H1 (cell line): ENCODE measurements around the gene EFCAB13. TPM values are rescaled to one million over a fixed set of nuclear protein-coding genes. Genes with fewer than 3 reads are reported as not detected.

Experiments used
- CTCF ChIA-PET: fragments of 300-600 bp; sonication (Branson Sonifier 250); formaldehyde crosslinking; loops from one replicate; lab custom pipeline; 2021; ENCODE audit not compliant: partially characterized antibody; lab: Charles Lee
- POLR2A ChIA-PET: fragments of 300-600 bp; sonication (Branson Sonifier 250); formaldehyde crosslinking; loops from one replicate; lab custom pipeline; 2021; ENCODE audit warnings: inconsistent platforms; ENCODE audit not compliant: partially characterized antibody; lab: Charles Lee
- DNase-seq, 2 experiments: peaks; one replicate each; pipeline versions ENCODE4 v3.0.0 to v3.0.0-alpha.2; 2010 to 2022; ENCODE audit warnings: low spot score in 2 of 2, low read depth in 1 of 2, mixed read lengths in 1 of 2
- FAIRE-seq: peaks from 2 replicates; lab custom pipeline; 2011; peaks lifted over from hg19 to GRCh38; lab: Jason Lieb, UNC
- H2AFZ ChIP-seq: 2 replicates; pipeline ENCODE4 v1.8.1; 2012; ENCODE audit warnings: low read length, inconsistent platforms
- H2AK5ac ChIP-seq: 2 replicates; pipeline ENCODE4 v1.6.1; 2013; ENCODE audit warnings: low read depth, low read length
- H2BK120ac ChIP-seq: replicated peaks from 2 replicates; pipeline ENCODE3; 2013; ENCODE audit warnings: low read depth, low read length, inconsistent platforms
- H2BK12ac ChIP-seq: 2 replicates; pipeline ENCODE4 v1.6.1; 2013; ENCODE audit warnings: low read depth, low read length
- H2BK15ac ChIP-seq: 2 replicates; pipeline ENCODE4 v1.6.1; 2013; ENCODE audit warnings: low read length
- H2BK20ac ChIP-seq: 2 replicates; pipeline ENCODE4 v1.6.1; 2013; ENCODE audit warnings: low read length
- H2BK5ac ChIP-seq: 2 replicates; pipeline ENCODE4 v1.6.1; 2013; ENCODE audit warnings: low read depth, low read length
- H3K14ac ChIP-seq: 2 replicates; pipeline ENCODE4 v1.6.1; 2013; ENCODE audit warnings: inconsistent platforms; ENCODE audit not compliant: insufficient read length
- H3K18ac ChIP-seq: 2 replicates; pipeline ENCODE4 v1.6.1; 2013; ENCODE audit warnings: low read length; ENCODE audit errors: extremely low read depth
- H3K23ac ChIP-seq: 2 replicates; pipeline ENCODE4 v1.6.1; 2013; ENCODE audit warnings: inconsistent platforms; ENCODE audit not compliant: insufficient read length
- H3K23me2 ChIP-seq: 2 replicates; pipeline ENCODE4 v1.6.1; 2013; ENCODE audit warnings: low read depth, low read length
- H3K27ac ChIP-seq: 2 replicates; pipeline ENCODE4 v1.6.1; 2011; ENCODE audit warnings: low read depth, low read length, inconsistent platforms
- H3K27me3 ChIP-seq, 4 experiments: replicated peaks in 1 of 4; 1 replicate in 1 of 4; 2 replicates in 3 of 4; pipeline versions ENCODE4 v1.6.1 to v1.8.1; 2011 to 2013; ENCODE audit warnings: low read length in 3 of 4, mild to moderate bottlenecking in 3 of 4, inconsistent platforms in 2 of 4, mixed read lengths in 2 of 4, moderate library complexity in 1 of 4; ENCODE audit not compliant: control insufficient read depth in 3 of 4, insufficient read depth in 3 of 4; ENCODE audit errors: extremely low read depth in 1 of 4
- H3K36me3 ChIP-seq, 4 experiments: 2 replicates each; pipeline versions ENCODE4 v1.6.1 to v1.8.1; 2011 to 2013; ENCODE audit warnings: mild to moderate bottlenecking in 4 of 4, low read length in 3 of 4, moderate library complexity in 2 of 4, control low read depth in 1 of 4, inconsistent platforms in 1 of 4; ENCODE audit not compliant: insufficient read depth in 4 of 4, control insufficient read depth in 2 of 4
- H3K4ac ChIP-seq: replicated peaks from 2 replicates; pipeline ENCODE3; 2013; ENCODE audit warnings: low read length, low read depth, mixed read lengths, inconsistent platforms; ENCODE audit not compliant: insufficient read length
- H3K4me1 ChIP-seq, 4 experiments: replicated peaks in 1 of 4; 1 replicate in 1 of 4; 2 replicates in 3 of 4; pipeline versions ENCODE4 v1.6.1 to v1.8.1; 2011 to 2013; ENCODE audit warnings: low read length in 3 of 4, inconsistent platforms in 2 of 4, mixed read lengths in 1 of 4; ENCODE audit not compliant: insufficient read depth in 4 of 4, control insufficient read depth in 3 of 4
- H3K4me2 ChIP-seq, 2 experiments: 2 replicates each; pipeline versions ENCODE4 v1.6.1 to v1.8.1; 2011 to 2013; ENCODE audit warnings: low read depth in 2 of 2, low read length in 2 of 2, control low read depth in 1 of 2, inconsistent platforms in 1 of 2, mild to moderate bottlenecking in 1 of 2; ENCODE audit not compliant: insufficient read depth in 1 of 2
- H3K4me3 ChIP-seq, 4 experiments: fragments of 200-600, 300-600 bp in 1 of 4; sonication (generic), shearing (Covaris generic), sonication (Bioruptor Twin) in 1 of 4; 2 replicates each; pipeline versions ENCODE4 v1.5.1 to v1.8.1; 2011 to 2016; ENCODE audit warnings: low read length in 4 of 4, low read depth in 3 of 4, control low read depth in 2 of 4, inconsistent platforms in 2 of 4, mild to moderate bottlenecking in 2 of 4, mixed read lengths in 1 of 4, moderate library complexity in 1 of 4; ENCODE audit not compliant: insufficient read depth in 2 of 4; ENCODE audit errors: extremely low read depth in 1 of 4
- H3K56ac ChIP-seq: replicated peaks from 2 replicates; pipeline ENCODE3; 2013; ENCODE audit warnings: low read depth, mild to moderate bottlenecking, mixed read lengths, low read length, inconsistent platforms; ENCODE audit not compliant: insufficient read length
- H3K79me1 ChIP-seq: 2 replicates; pipeline ENCODE4 v1.6.1; 2013; ENCODE audit warnings: low read depth, low read length, control low read depth
- H3K79me2 ChIP-seq, 2 experiments: 2 replicates each; pipeline versions ENCODE4 v1.6.1 to v1.8.1; 2012 to 2013; ENCODE audit warnings: low read length in 2 of 2, mild to moderate bottlenecking in 2 of 2, inconsistent platforms in 1 of 2; ENCODE audit not compliant: insufficient read depth in 2 of 2, control insufficient read depth in 1 of 2
- H3K9ac ChIP-seq, 4 experiments: replicated peaks in 1 of 4; 1 replicate in 1 of 4; 2 replicates in 3 of 4; pipeline versions ENCODE4 v1.6.1 to v1.8.1; 2011 to 2013; ENCODE audit warnings: low read depth in 3 of 4, low read length in 3 of 4, control low read depth in 2 of 4, mild to moderate bottlenecking in 2 of 4, moderate library complexity in 2 of 4, inconsistent platforms in 1 of 4; ENCODE audit errors: extremely low read depth in 1 of 4
- H3K9me3 ChIP-seq, 2 experiments: 2 replicates each; pipeline versions ENCODE4 v1.6.1 to v1.8.1; 2012 to 2013; ENCODE audit warnings: mild to moderate bottlenecking in 2 of 2, moderate library complexity in 2 of 2, control low read depth in 1 of 2, inconsistent platforms in 1 of 2, low read depth in 1 of 2, low read length in 1 of 2, mixed read lengths in 1 of 2; ENCODE audit not compliant: insufficient read depth in 2 of 2
- H4K20me1 ChIP-seq, 2 experiments: replicated peaks in 1 of 2; 2 replicates each; pipeline versions ENCODE3 to v1.8.1; 2011 to 2013; ENCODE audit warnings: inconsistent platforms in 2 of 2, low read length in 2 of 2, mild to moderate bottlenecking in 1 of 2; ENCODE audit not compliant: insufficient read depth in 2 of 2, control insufficient read depth in 1 of 2
- H4K5ac ChIP-seq: 2 replicates; pipeline ENCODE4 v1.6.1; 2013; ENCODE audit warnings: low read length, low read depth, mixed read lengths, inconsistent platforms; ENCODE audit not compliant: insufficient read length
- H4K8ac ChIP-seq: 2 replicates; pipeline ENCODE4 v1.8.0; 2013; ENCODE audit warnings: mild to moderate bottlenecking, moderate library complexity, low read length, inconsistent platforms; ENCODE audit not compliant: insufficient read depth; ENCODE audit errors: extremely low read depth
- H4K91ac ChIP-seq: replicated peaks from 2 replicates; pipeline ENCODE3; 2013; ENCODE audit warnings: low read length, mixed read lengths, inconsistent platforms; ENCODE audit not compliant: insufficient read length
- ASH2L ChIP-seq: fragments of 200-600, 300-600 bp; sonication (generic); IDR thresholded peaks from one replicate; pipeline ENCODE4 v1.7.1; 2017; ENCODE audit warnings: low read length
- CBX8 ChIP-seq: fragments of 300-800, 300-1000 bp; sonication (generic); IDR thresholded peaks from 2 replicates; pipeline ENCODE4 v1.7.1; 2016; ENCODE audit warnings: low read depth, low read length, borderline replicate concordance
- CEBPB ChIP-seq: IDR thresholded peaks from 2 replicates; pipeline ENCODE4 v1.6.1; 2012; ENCODE audit warnings: low read depth, low read length
- CHD1 ChIP-seq: IDR thresholded peaks from 2 replicates; pipeline ENCODE4 v1.6.1; 2012; ENCODE audit warnings: low read depth, low read length, improper control_type of control experiment
- CHD2 ChIP-seq: IDR thresholded peaks from 2 replicates; pipeline ENCODE4 v1.6.1; 2012; ENCODE audit warnings: low read length, improper control_type of control experiment
- EP300 ChIP-seq, 2 experiments: IDR thresholded peaks; 1 replicate in 1 of 2; 2 replicates in 1 of 2; pipeline ENCODE4 v1.6.1; 2011 to 2012; ENCODE audit warnings: low read depth in 2 of 2, low read length in 2 of 2, mild to moderate bottlenecking in 2 of 2, borderline replicate concordance in 1 of 2, inconsistent platforms in 1 of 2, moderate library complexity in 1 of 2
- GABPA ChIP-seq: IDR thresholded peaks from 2 replicates; pipeline ENCODE4 v1.6.1; 2011; ENCODE audit warnings: mild to moderate bottlenecking, low read length, moderate library complexity, borderline replicate concordance; ENCODE audit not compliant: insufficient read depth
- HDAC2 ChIP-seq, 2 experiments: fragments of 300-600 bp in 1 of 2; sonication (generic) in 1 of 2; IDR thresholded peaks; 2 replicates each; pipeline ENCODE4 v1.6.1; 2011 to 2012; ENCODE audit warnings: low read depth in 2 of 2, low read length in 2 of 2, mild to moderate bottlenecking in 2 of 2, moderate library complexity in 2 of 2, borderline replicate concordance in 1 of 2, inconsistent platforms in 1 of 2
- HDAC6 ChIP-seq: IDR thresholded peaks from one replicate; pipeline ENCODE4 v1.7.1; 2012; ENCODE audit warnings: low read depth, mild to moderate bottlenecking, inconsistent platforms, low read length, moderate library complexity
- POU5F1 ChIP-seq: IDR thresholded peaks from 2 replicates; pipeline ENCODE4 v1.6.1; 2011; ENCODE audit warnings: low read depth, mild to moderate bottlenecking, low read length, moderate library complexity
- RNF2 ChIP-seq: fragments of 200-900, 300-1000 bp; sonication (generic); IDR thresholded peaks from 2 replicates; pipeline ENCODE4 v1.7.1; 2016; ENCODE audit warnings: borderline replicate concordance, low read depth, mild to moderate bottlenecking, antibody characterized with exemption, low read length; ENCODE audit not compliant: poor library complexity, severe bottlenecking; ENCODE audit errors: missing control alignments
- SIX5 ChIP-seq: IDR thresholded peaks from 2 replicates; pipeline ENCODE4 v1.6.1; 2011; ENCODE audit warnings: mild to moderate bottlenecking, low read depth, low read length
- SP4 ChIP-seq: IDR thresholded peaks from 2 replicates; pipeline ENCODE4 v1.6.1; 2012; ENCODE audit warnings: low read length, inconsistent platforms
- SUZ12 ChIP-seq: fragments of 200-600 bp; sonication (generic); IDR thresholded peaks from 2 replicates; pipeline ENCODE4 v1.6.1; 2012; ENCODE audit warnings: mild to moderate bottlenecking, inconsistent platforms, low read length, moderate library complexity, mixed read lengths
- ZNF274 ChIP-seq: IDR thresholded peaks from 2 replicates; pipeline ENCODE4 v1.7.0; 2012; ENCODE audit warnings: low read length, borderline replicate concordance; ENCODE audit errors: extremely low read depth
- WGBS, 2 experiments: shearing (Covaris generic) in 1 of 2; methylation state at CpG; one replicate each; pipeline versions ENCODE4 v1.1.6 to v1.1.7; 2013 to 2015; ENCODE audit warnings: low lambda C conversion rate in 2 of 2, mixed read lengths in 2 of 2, inconsistent platforms in 1 of 2, low coverage in 1 of 2, missing lambda C conversion rate in 1 of 2; ENCODE audit not compliant: insufficient replicate concordance in 2 of 2, insufficient coverage in 1 of 2, insufficient read length in 1 of 2; ENCODE audit errors: extremely low coverage in 1 of 2, missing lambda C conversion rate in 1 of 2; 5-methylcytosine and 5-hydroxymethylcytosine counted together
- polyA plus RNA-seq, 7 experiments: library from polyadenylated mRNA; depleted of rRNA in 3 of 7; stranded (reverse) in 5 of 7; unstranded in 2 of 7; fragments of >200 nt in 5 of 7; fragments of 200-250 nt in 2 of 7; gene quantifications; 1 replicate in 5 of 7; 2 replicates in 1 of 7; 4 replicates in 1 of 7; pipeline versions ENCODE4 v1.2.1 to v1.2.3, GENCODE V29; 2011 to 2013; ENCODE audit warnings: missing spikeins in 2 of 7, mixed read lengths in 2 of 7
- total RNA-seq: library from RNA; stranded (reverse); fragmentation: NEBNext Ultra II Directional; extraction: Animal tissue kit (Norgen Biotek cat#: 25700); gene quantifications from 2 replicates; pipeline ENCODE4 v1.2.1, GENCODE V29; 2021

The EFCAB13 gene
- total and polyA plus RNA-seq, 2 of the 8 experiments (the other 6 are each of a cell fraction or from before 2014, with no cell fraction given) = 0.12 to 2.0 TPM

DNA sequence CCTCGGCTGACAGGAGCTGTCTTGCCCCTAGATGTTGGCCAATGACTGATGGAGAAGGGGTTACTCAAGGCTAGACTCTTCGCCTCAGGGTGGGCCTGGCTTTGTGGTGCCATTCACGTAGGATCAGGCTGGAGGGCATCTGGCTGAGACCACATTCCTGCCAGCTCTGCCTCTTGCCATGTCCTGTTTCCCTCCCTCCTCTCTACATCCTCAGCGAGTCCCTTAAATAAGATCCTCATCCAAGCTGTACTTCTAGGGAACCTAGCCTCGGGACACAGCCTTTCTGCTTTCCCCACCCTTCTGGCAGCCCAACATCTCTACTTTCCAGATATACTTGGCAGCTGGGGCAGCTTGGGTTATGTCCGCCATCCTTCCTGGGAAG lies 27.9 kb upstream of the EFCAB13 start:
- POLR2A ChIA-PET = no interaction called here
- Histone ChIP-seq H4K20me1 (no peaks in the 10 kb centered on the region), H3K79me2 (no peaks in the 10 kb centered on the region), H4K91ac (no peak overlapping the region), H2BK20ac (no peak overlapping the region), H2BK5ac (no peak overlapping the region), H3K9ac (no peak overlapping the region), H3K9me3 (no peaks in the 10 kb centered on the region), H3K36me3 (no peaks in the 10 kb centered on the region), H2AK5ac (no peak overlapping the region), H3K79me1 (no peaks in the 10 kb centered on the region), H3K56ac (no peak overlapping the region), H2BK15ac (no peak overlapping the region), H2BK12ac (no peak overlapping the region), H3K14ac (no peak overlapping the region), H3K27me3 (no peaks in the 10 kb centered on the region; a peak in 1 of 7 replicates), H3K4me2 (no peak overlapping the region), H2BK120ac (no peak overlapping the region), H3K4me1 (peaks cover 0 to 2% (median 0%) of the 10 kb centered on the region in 4 experiments; a peak in 2 of 7 replicates), H3K4me3 (no peak overlapping the region), H3K27ac (no peak overlapping the region), H4K8ac (no peak overlapping the region; the same call in 1 of the 2 replicates), H3K23me2 (no peaks in the 10 kb centered on the region), H4K5ac (no peak overlapping the region), H2AFZ (no peak overlapping the region), H3K18ac (no peak overlapping the region), H3K23ac (no peak overlapping the region), H3K4ac (no peak overlapping the region)
- no peak for FAIRE-seq
- DNase-seq = no peak
- CTCF ChIA-PET = interaction anchor here (1.3 to 2.0 kb wide), 3 partner anchors 9 to 27 kb away, joined by 3 to 6 read pairs (median 4); no protein-coding TSS in a partner anchor
- 94% methylated on average over 5 of the region's 6 CpGs; no CpG with 5 or more reads in 1 of the 2 experiments for WGBS, 2 experiments
- TF ChIP-seq CHD1 (no peak), SP4 (no peak), CHD2 (no peak), SIX5 (no peak), GABPA (no peak), HDAC6 (no peak), EP300 (IDR thresholded peaks at IDR 0.05; ENCODE audit: borderline replicate concordance in 1 of 2, low read depth in 2 of 2, low read length in 2 of 2) (no peak), RNF2 (no peak), ASH2L (no peak), HDAC2 (IDR thresholded peaks at IDR 0.05; ENCODE audit: borderline replicate concordance in 1 of 2, low read depth in 2 of 2, low read length in 2 of 2) (no peak), SUZ12 (no peak), POU5F1 (no peak), CBX8 (no peak), ZNF274 (no peak), CEBPB (no peak)
